T-cell (primary cell): Measurements from ENCODE around the gene OR7D4. TPM values are rescaled to one million over a fixed set of nuclear protein-coding genes. Genes with fewer than 3 reads are reported as not detected.
"Not testable (repeated sequence)": the region's sequence is repeated elsewhere in the genome, so short reads cannot be mapped to it uniquely, and the experiment has no call there.

Source experiments
- ATAC-seq, 4 experiments: fragments of 200-7000 bp in 3 of 4; fragments of 150-1000 bp in 1 of 4; cut with Tn5 transposase; replicated peaks in 1 of 4; 1 replicate in 3 of 4; 2 replicates in 1 of 4; pipeline ENCODE4 v1.10.0; 2021; ENCODE audit warnings: moderate library complexity in 3 of 4, mild to moderate bottlenecking in 2 of 4, moderate number of reproducible peaks in 1 of 4
- CTCF ChIA-PET, 2 donors: fragments of 300-600 bp; sonication (Branson Sonifier 250); formaldehyde crosslinking; loops; one replicate each; lab custom pipeline; 2022; ENCODE audit warnings: antibody characterized with exemption in 2 of 2; lab: Charles Lee
- POLR2A ChIA-PET, 2 donors: fragments of 300-600 bp; sonication (Branson Sonifier 250); formaldehyde crosslinking; loops; one replicate each; lab custom pipeline; 2022; ENCODE audit warnings: antibody characterized with exemption in 2 of 2; lab: Charles Lee
- DNase-seq, 35 experiments: peaks; one replicate each; pipeline versions ENCODE4 v3.0.0 to v3.0.0-alpha.2; 2013 to 2023
- H3K27ac ChIP-seq: one replicate; pipeline ENCODE4 v1.5.1; 2013; ENCODE audit warnings: low read length
- H3K27me3 ChIP-seq, 2 experiments: replicated peaks in 1 of 2; 1 replicate in 1 of 2; 2 replicates in 1 of 2; pipeline versions ENCODE4 v1.6.1 to v1.7.0; 2013; ENCODE audit warnings: low read length in 1 of 2, mixed read lengths in 1 of 2; ENCODE audit not compliant: control insufficient read depth in 2 of 2, insufficient read depth in 2 of 2; ENCODE audit errors: extremely low read depth in 1 of 2
- H3K36me3 ChIP-seq, 2 donors: 1 replicate in 1 of 2; 2 replicates in 1 of 2; pipeline versions ENCODE4 v1.6.1 to v1.7.0; 2013; ENCODE audit warnings: low read length in 1 of 2; ENCODE audit not compliant: control insufficient read depth in 2 of 2, insufficient read depth in 1 of 2; ENCODE audit errors: extremely low read depth in 1 of 2
- H3K4me1 ChIP-seq, 2 experiments: 1 replicate in 1 of 2; 2 replicates in 1 of 2; pipeline versions ENCODE4 v1.6.1 to v1.7.0; 2013; ENCODE audit warnings: low read length in 2 of 2, mixed read lengths in 1 of 2; ENCODE audit not compliant: insufficient read depth in 2 of 2, control insufficient read depth in 1 of 2; ENCODE audit errors: extremely low read depth in 1 of 2
- H3K4me3 ChIP-seq, 2 donors: 1 replicate in 1 of 2; 2 replicates in 1 of 2; pipeline versions ENCODE4 v1.5.1 to v1.7.0; 2013; ENCODE audit warnings: mild to moderate bottlenecking in 2 of 2, low read length in 1 of 2, moderate library complexity in 1 of 2; ENCODE audit not compliant: control insufficient read depth in 1 of 2; ENCODE audit errors: extremely low read depth in 1 of 2
- H3K9me3 ChIP-seq: 2 replicates; pipeline ENCODE4 v1.7.0; 2013
- H3K27ac Mint-ChIP-seq, 2 donors: one replicate each; pipeline ENCODE4 v1.8.0; 2020 to 2021; ENCODE audit warnings: mild to moderate bottlenecking in 2 of 2, mixed read lengths in 2 of 2
- H3K27me3 Mint-ChIP-seq, 2 donors: one replicate each; pipeline ENCODE4 v1.8.0; 2021 to 2022; ENCODE audit warnings: mixed read lengths in 2 of 2
- H3K36me3 Mint-ChIP-seq: one replicate; pipeline ENCODE4 v1.8.0; 2021; ENCODE audit warnings: mixed read lengths
- H3K4me1 Mint-ChIP-seq, 3 donors: one replicate each; pipeline ENCODE4 v1.8.0; 2020 to 2022; ENCODE audit warnings: mixed read lengths in 3 of 3, mild to moderate bottlenecking in 1 of 3
- H3K4me3 Mint-ChIP-seq, 3 donors: one replicate each; pipeline ENCODE4 v1.8.0; 2020 to 2022; ENCODE audit warnings: mild to moderate bottlenecking in 3 of 3, mixed read lengths in 3 of 3, moderate library complexity in 3 of 3
- H3K9me3 Mint-ChIP-seq, 3 donors: one replicate each; pipeline ENCODE4 v1.8.0; 2020 to 2022; ENCODE audit warnings: mixed read lengths in 3 of 3
- WGBS: methylation state at CpG from one replicate; pipeline ENCODE4 v1.1.5; 2013; ENCODE audit warnings: missing lambda C conversion rate; ENCODE audit not compliant: insufficient coverage; 5-methylcytosine and 5-hydroxymethylcytosine counted together
- total RNA-seq, 35 experiments: library from RNA in 6 of 35; stranded (reverse) in 6 of 35; fragments of 120-200 nt in 1 of 35; gene quantifications; one replicate each; pipeline versions ENCODE4 v1.2.1 to v1.2.4 and lab custom pipeline; 2013 to 2026

The OR7D4 gene
- total RNA-seq (not detected), total RNA-seq (lab: John Stamatoyannopoulos, UW) (0 reads per million in 29 experiments)
- total RNA-seq (2013), result not detected

DNA sequence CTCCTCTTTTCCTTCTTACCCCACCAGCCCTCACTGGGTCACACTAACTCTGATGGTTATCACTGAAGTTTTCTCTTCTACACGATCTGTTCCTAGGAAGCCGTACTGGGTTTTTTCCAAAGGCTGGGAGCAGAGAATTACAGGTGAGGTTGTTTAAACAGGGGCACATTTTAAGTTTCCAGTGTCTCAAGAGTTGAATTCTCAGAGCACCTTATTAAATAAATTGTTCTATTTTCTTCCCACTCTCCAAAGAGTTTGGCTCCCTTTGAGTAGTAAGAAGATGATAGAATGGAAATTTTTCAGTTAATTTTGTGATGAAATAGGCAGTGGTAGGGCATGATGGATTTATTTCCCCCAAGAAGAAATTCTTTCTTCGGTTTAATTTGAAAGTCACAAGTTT is at the start of gene OR7D4:
Gene OR7D4, minus strand, starts transcription at position 101 of the 400 bp plus-strand sequence. CDS start 4,752 bp downstream, outside the sequence.
- Mint-ChIP-seq H3K4me3 (no peak within 1 kb of the TSS), H3K4me1 (no peaks in the 10 kb centered on the region), H3K27ac (no peak within 1 kb of the TSS), H3K27me3 (peaks cover 5 to 10% of the 10 kb centered on the region in 2 donors), H3K9me3 (peaks cover 3 to 11% (median 7%) of the 10 kb centered on the region in 3 donors), H3K36me3 (no peaks in the 10 kb centered on the region)
- no peak for DNase-seq
- Histone ChIP-seq H3K9me3 (no peaks in the 10 kb centered on the region), H3K27me3 (peaks cover 0 to 11% of the 10 kb centered on the region in 2 experiments), H3K4me1 (no peaks in the 10 kb centered on the region), H3K36me3 (no peaks in the 10 kb centered on the region), H3K27ac (no peak within 1 kb of the TSS), H3K4me3 (no peak within 1 kb of the TSS)
- WGBS, result no CpG with 5 or more reads among the region's 3 CpGs
- CTCF ChIA-PET, result no interaction called here
- no peak for ATAC-seq
- POLR2A ChIA-PET, result no interaction called here

DNA sequence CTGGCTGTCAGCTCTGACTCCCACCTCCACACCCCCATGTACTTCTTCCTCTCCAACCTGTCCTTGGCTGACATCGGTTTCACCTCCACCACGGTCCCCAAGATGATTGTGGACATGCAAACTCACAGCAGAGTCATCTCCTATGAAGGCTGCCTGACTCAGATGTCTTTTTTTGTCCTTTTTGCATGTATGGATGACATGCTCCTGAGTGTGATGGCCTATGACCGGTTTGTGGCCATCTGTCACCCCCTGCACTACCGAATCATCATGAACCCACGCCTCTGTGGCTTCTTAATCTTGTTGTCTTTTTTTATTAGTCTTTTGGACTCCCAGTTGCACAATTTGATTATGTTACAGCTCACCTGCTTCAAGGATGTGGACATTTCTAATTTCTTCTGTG is 31.8 kb upstream of the OR7D4 start:
- POLR2A ChIA-PET, result no interaction called here
- Histone ChIP-seq H3K27ac (no peak overlapping the region), H3K36me3 (no peaks in the 10 kb centered on the region), H3K4me3 (no peak overlapping the region), H3K9me3 (peaks cover 5% of the 10 kb centered on the region), H3K4me1 (no peaks in the 10 kb centered on the region), H3K27me3 (peaks cover 0 to 8% of the 10 kb centered on the region in 2 experiments)
- Mint-ChIP-seq H3K4me1 (no peaks in the 10 kb centered on the region), H3K36me3 (no peaks in the 10 kb centered on the region), H3K4me3 (no peak overlapping the region), H3K27ac (no peak overlapping the region), H3K9me3 (peaks cover 3 to 10% (median 4%) of the 10 kb centered on the region in 3 donors), H3K27me3 (peaks cover 3 to 28% of the 10 kb centered on the region in 2 donors)
- 76% methylated on average over 5 of the region's 5 CpGs for WGBS
- CTCF ChIA-PET, result no interaction called here
- no peak for DNase-seq
- ATAC-seq, result no peak

DNA sequence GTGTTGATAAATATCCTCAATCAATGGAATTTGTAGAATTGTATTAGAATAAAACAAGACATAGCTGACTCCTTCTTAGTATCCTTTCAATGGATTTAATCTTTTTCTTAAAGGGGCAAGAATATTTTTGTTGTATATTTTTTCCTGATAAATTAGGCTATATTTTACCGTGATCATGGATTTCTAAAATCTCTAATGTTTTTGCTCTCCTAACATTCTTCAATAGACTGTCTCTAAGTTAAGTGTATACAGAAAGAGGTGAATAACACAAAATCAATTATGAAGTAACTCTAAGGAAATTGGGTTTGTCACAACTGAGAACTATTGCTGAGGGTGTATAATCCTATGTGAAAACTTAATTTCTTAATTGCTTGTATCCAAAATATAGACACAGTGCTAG is 31.2 kb upstream of the OR7D4 start, which contains the start of gene OR7E24:
Gene OR7E24, plus strand, starts transcription at position 301 of the 400 bp plus-strand sequence. CDS start 114 bp downstream, outside the sequence.
- Mint-ChIP-seq H3K27ac (no peak within 1 kb of the TSS), H3K27me3 (peaks cover 3 to 28% of the 10 kb centered on the region in 2 donors), H3K4me3 (no peak within 1 kb of the TSS), H3K9me3 (peaks cover 3 to 10% (median 3%) of the 10 kb centered on the region in 3 donors), H3K36me3 (no peaks in the 10 kb centered on the region), H3K4me1 (no peaks in the 10 kb centered on the region)
- no peak within 1 kb of the TSS for H3K27ac ChIP-seq
- no CpG with 5 or more reads among the region's 1 CpG for WGBS
- ChIA-PET POLR2A (no interaction called here), CTCF (no interaction called here)
- H3K9me3 ChIP-seq, result no peaks in the 10 kb centered on the region
- no peak within 1 kb of the TSS for H3K4me3 ChIP-seq
- peaks cover 0 to 8% of the 10 kb centered on the region in 2 experiments for H3K27me3 ChIP-seq
- DNase-seq (no peak), ATAC-seq (no peak)
- no peaks in the 10 kb centered on the region for H3K4me1 ChIP-seq
- H3K36me3 ChIP-seq, result no peaks in the 10 kb centered on the region

DNA sequence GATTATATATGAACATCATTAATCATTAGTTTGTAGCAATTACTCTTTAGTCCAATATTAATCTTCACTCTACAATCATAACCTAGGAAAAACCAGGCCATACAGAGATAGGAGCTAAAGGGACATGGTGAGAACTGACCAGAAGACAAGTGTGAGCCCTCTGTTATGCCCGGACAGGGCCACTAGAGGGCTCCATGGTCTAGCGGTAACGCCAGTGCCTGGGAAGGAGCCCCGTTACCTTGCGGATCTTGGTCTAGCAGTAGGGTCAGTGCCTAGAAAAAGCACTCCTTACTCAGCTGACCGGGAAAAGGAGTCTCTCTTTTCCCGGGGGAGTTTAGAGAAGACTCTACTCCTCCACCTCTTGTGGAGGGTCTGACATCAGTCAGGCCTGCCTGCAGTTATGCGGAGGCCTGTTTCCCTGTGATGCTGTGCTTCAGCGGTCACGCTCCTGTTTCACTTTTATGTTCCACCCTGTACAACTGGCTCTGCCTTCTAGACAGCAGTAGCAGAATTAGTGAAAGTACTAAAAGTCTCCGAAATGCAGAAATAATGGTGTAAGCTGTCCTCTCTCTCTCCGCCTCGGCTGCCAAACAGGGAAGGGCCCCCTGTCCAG is 13.8 kb downstream of the OR7D4 start:
- no peaks in the 10 kb centered on the region for H3K36me3 ChIP-seq
- ChIA-PET CTCF (interaction anchor here (0.5 to 1.4 kb wide), 3 partner anchors 118 to 594 kb away, joined by 3 to 4 read pairs (median 3); partner anchors contain the start of gene ZNF559 (in 1 of the 2)), POLR2A (no interaction called here)
- Mint-ChIP-seq H3K4me1 (peaks cover 7% of the 10 kb centered on the region in 3 donors), H3K9me3 (no peaks in the 10 kb centered on the region), H3K4me3 (peak overlapping the region; percentile 42 to 53 (median 49)), H3K36me3 (no peaks in the 10 kb centered on the region), H3K27ac (no peak overlapping the region), H3K27me3 (peaks cover 5 to 11% of the 10 kb centered on the region in 2 donors)
- ATAC-seq (peak; percentile 65 to 74 (median 70)), DNase-seq (peak; percentile 5 to 68 (median 49))
- peak overlapping the region; percentile 19 to 27 for H3K4me3 ChIP-seq
- 50% methylated on average over 9 of the region's 13 CpGs for WGBS
- peaks cover 0 to 13% of the 10 kb centered on the region in 2 experiments for H3K27me3 ChIP-seq
- H3K4me1 ChIP-seq, result peaks cover 0 to 4% of the 10 kb centered on the region in 2 experiments
- H3K9me3 ChIP-seq, result no peaks in the 10 kb centered on the region
- H3K27ac ChIP-seq, result no peak overlapping the region

DNA sequence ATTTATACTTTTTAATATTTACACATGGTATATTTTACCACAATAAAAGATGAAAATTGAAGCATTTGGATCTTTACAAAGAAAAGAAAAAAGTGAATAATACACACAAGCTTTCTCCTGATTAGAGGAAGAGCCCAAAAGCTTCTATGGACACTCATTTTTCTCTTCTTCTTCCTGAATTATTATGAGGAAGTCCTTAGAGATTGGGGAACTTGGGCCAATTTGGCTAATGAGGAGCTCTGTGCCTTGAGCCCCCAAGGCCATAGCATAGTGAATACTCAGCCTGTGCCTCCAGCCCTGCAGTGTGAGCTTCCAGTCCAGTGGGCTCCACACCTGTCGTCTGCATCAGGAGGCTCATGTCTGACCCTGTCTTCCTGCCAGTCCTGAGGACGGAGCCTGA is 21.3 kb downstream of the OR7D4 start:
- H3K4me3 ChIP-seq, CTCF ChIA-PET, H3K9me3 Mint-ChIP-seq, H3K27ac Mint-ChIP-seq, H3K4me3 Mint-ChIP-seq, H3K4me1 Mint-ChIP-seq, H3K36me3 Mint-ChIP-seq, H3K9me3 ChIP-seq, DNase-seq, H3K4me1 ChIP-seq, H3K27ac ChIP-seq, ATAC-seq, H3K36me3 ChIP-seq, POLR2A ChIA-PET: not testable (repeated sequence)
- peaks cover 22 to 24% of the 10 kb centered on the region in 2 donors for H3K27me3 Mint-ChIP-seq
- no CpG with 5 or more reads among the region's 2 CpGs for WGBS
- H3K27me3 ChIP-seq, result peaks cover 0 to 18% of the 10 kb centered on the region in 2 experiments

DNA sequence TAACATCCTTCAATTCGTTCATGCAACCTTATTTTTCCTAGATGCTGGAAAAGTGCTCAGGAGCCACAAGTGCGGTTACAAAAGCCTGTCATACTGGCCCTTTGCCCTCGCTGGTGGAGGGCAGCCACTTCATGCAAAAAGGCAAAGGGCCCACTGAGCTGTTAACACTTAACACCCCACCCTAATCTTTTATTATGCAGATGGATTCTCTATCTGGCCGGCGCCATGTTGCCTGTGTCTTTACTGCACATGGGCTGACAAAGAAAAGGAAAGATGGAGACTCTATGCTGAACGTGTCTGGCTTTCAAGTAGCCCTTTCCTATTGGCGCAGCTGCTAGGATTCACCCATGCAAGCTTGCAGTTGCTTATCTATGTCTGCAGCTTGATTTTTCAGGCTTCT is 29.9 kb downstream of the OR7D4 start:
- no peaks in the 10 kb centered on the region for H3K36me3 ChIP-seq
- CTCF ChIA-PET, result no interaction called here
- H3K27me3 ChIP-seq, result peaks cover 0 to 10% of the 10 kb centered on the region in 2 experiments
- no peak overlapping the region for H3K27ac ChIP-seq
- DNase-seq (no peak), ATAC-seq (no peak)
- H3K4me3 ChIP-seq, result no peak overlapping the region
- no peaks in the 10 kb centered on the region for H3K9me3 ChIP-seq
- POLR2A ChIA-PET, result no interaction called here
- 74% methylated on average over 3 of the region's 7 CpGs for WGBS
- H3K27me3 Mint-ChIP-seq, result peaks cover 25 to 32% of the 10 kb centered on the region in 2 donors
- no peaks in the 10 kb centered on the region for H3K36me3 Mint-ChIP-seq
- H3K4me3 Mint-ChIP-seq, result no peak overlapping the region
- H3K9me3 Mint-ChIP-seq, result peaks cover 0 to 18% (median 7%) of the 10 kb centered on the region in 3 donors
- no peaks in the 10 kb centered on the region for H3K4me1 Mint-ChIP-seq
- no peaks in the 10 kb centered on the region for H3K4me1 ChIP-seq
- H3K27ac Mint-ChIP-seq, result no peak overlapping the region
